A549 (cell line): ENCODE measurements around the gene SEC22C.

Experiments used
- BHLHE40 ChIP-seq: IDR thresholded peaks from 2 replicates; pipeline ENCODE4 v1.6.1; 2012; ENCODE audit warnings: low read depth, low read length, inconsistent platforms
- CBX2 ChIP-seq: fragments of 200-600 bp; sonication (generic); IDR thresholded peaks from 2 replicates; pipeline ENCODE4 v1.6.1; 2016; ENCODE audit warnings: low read depth, mild to moderate bottlenecking, borderline replicate concordance
- EP300 ChIP-seq, 2 experiments: fragments of >200 bp; sonication (Bioruptor Twin); formaldehyde crosslinking; IDR thresholded peaks; 2 replicates in 1 of 2; 3 replicates in 1 of 2; pipeline ENCODE4 v1.6.1; 2016 to 2017
- FOSL2 ChIP-seq, 2 experiments: fragments of 450-650 bp in 1 of 2; fragments of >200 bp in 1 of 2; sonication (Bioruptor Twin) in 1 of 2; formaldehyde crosslinking; IDR thresholded peaks; 2 replicates each; pipeline versions ENCODE4 v1.5.0 to v1.6.1; 2016 to 2020; ENCODE audit warnings: mild to moderate bottlenecking in 1 of 2, moderate library complexity in 1 of 2
- POLR2A ChIP-seq: IDR thresholded peaks from 2 replicates; pipeline ENCODE4 v1.6.1; 2012; ENCODE audit warnings: mild to moderate bottlenecking, low read length
- POLR2AphosphoS2 ChIP-seq: conservative IDR thresholded peaks from 2 replicates; pipeline ENCODE4 v1.6.1; 2012; ENCODE audit warnings: low read length, improper control_type of control experiment, inconsistent platforms
- RFX5 ChIP-seq: fragments of 450-650 bp; IDR thresholded peaks from 2 replicates; pipeline ENCODE4 v1.7.1; 2014; ENCODE audit warnings: antibody characterized with exemption, mild to moderate bottlenecking, moderate library complexity
- SMC3 ChIP-seq: fragments of >200 bp; sonication (Bioruptor Twin); formaldehyde crosslinking; IDR thresholded peaks from 3 replicates; pipeline ENCODE4 v1.6.1; 2018; ENCODE audit warnings: inconsistent platforms
- TP53 ChIP-seq: fragments of 250-450 bp; sonication (Bioruptor Pico); IDR thresholded peaks from 2 replicates; pipeline ENCODE4 v1.5.0; 2021; ENCODE audit warnings: mild to moderate bottlenecking, moderate library complexity
- TF ChIP-seq, protein P1 (sequence below): fragments of >200 bp; sonication (Bioruptor Twin); formaldehyde crosslinking; IDR thresholded peaks from 3 replicates; pipeline ENCODE4 v1.5.1; 2016
- TF ChIP-seq, protein P2 (sequence below): fragments of 250-450 bp; sonication (Bioruptor Pico); IDR thresholded peaks from 2 replicates; pipeline ENCODE4 v1.5.0; 2021; ENCODE audit warnings: mild to moderate bottlenecking, moderate library complexity, borderline replicate concordance

DNA sequence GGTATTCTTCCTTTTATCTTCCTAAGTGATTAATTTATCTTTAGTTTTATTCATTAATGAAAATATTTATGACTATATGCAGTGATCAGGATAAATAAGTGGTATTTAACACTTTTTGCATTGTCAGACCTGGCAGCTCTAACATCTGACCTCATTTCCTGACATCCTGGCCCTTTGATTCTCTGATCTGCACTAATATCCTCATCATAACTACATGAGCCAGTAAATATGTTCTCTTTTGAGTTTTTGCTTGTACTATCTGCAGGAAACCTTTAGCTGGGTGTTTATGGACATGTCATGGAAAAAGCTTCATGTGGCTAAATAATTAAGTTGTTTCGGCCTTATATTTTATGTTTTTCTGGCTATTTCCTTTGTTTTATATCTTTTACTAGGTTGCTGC lies 29.2 kb upstream of the SEC22C start:
- TF ChIP-seq POLR2AphosphoS2 (no peak), POLR2A (no peak), EP300 (IDR thresholded peaks at IDR 0.05) (no peak), SMC3 (no peak), CBX2 (no peak), RFX5 (no peak), FOSL2 (IDR thresholded peaks at IDR 0.05) (no peak), FOSL2 (CRISPR knock-in tag; IDR thresholded peaks at IDR 0.05) (no peak), BHLHE40 (no peak), TP53 (CRISPR knock-in tag) (no peak)
- TF ChIP-seq, protein P1, sequence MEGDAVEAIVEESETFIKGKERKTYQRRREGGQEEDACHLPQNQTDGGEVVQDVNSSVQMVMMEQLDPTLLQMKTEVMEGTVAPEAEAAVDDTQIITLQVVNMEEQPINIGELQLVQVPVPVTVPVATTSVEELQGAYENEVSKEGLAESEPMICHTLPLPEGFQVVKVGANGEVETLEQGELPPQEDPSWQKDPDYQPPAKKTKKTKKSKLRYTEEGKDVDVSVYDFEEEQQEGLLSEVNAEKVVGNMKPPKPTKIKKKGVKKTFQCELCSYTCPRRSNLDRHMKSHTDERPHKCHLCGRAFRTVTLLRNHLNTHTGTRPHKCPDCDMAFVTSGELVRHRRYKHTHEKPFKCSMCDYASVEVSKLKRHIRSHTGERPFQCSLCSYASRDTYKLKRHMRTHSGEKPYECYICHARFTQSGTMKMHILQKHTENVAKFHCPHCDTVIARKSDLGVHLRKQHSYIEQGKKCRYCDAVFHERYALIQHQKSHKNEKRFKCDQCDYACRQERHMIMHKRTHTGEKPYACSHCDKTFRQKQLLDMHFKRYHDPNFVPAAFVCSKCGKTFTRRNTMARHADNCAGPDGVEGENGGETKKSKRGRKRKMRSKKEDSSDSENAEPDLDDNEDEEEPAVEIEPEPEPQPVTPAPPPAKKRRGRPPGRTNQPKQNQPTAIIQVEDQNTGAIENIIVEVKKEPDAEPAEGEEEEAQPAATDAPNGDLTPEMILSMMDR = no peak
- TF ChIP-seq, protein P2, sequence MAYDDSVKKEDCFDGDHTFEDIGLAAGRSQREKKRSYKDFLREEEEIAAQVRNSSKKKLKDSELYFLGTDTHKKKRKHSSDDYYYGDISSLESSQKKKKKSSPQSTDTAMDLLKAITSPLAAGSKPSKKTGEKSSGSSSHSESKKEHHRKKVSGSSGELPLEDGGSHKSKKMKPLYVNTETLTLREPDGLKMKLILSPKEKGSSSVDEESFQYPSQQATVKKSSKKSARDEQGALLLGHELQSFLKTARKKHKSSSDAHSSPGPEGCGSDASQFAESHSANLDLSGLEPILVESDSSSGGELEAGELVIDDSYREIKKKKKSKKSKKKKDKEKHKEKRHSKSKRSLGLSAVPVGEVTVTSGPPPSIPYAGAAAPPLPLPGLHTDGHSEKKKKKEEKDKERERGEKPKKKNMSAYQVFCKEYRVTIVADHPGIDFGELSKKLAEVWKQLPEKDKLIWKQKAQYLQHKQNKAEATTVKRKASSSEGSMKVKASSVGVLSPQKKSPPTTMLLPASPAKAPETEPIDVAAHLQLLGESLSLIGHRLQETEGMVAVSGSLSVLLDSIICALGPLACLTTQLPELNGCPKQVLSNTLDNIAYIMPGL = no peak
